Neutrophil (primary cell): ENCODE data around the gene TMEM63B.

Experiments
- H3K27ac ChIP-seq: fragments of 200-600 bp; sonication (generic); 2 replicates; pipeline ENCODE4 v1.5.1; 2016; ENCODE audit warnings: mild to moderate bottlenecking, moderate library complexity
- H3K27me3 ChIP-seq: fragments of 200-600 bp; sonication (generic); 2 replicates; pipeline ENCODE4 v1.6.0; 2016; ENCODE audit warnings: mild to moderate bottlenecking
- H3K36me3 ChIP-seq: fragments of 200-600 bp; sonication (generic); 2 replicates; pipeline ENCODE4 v1.5.1; 2017
- H3K4me1 ChIP-seq, 2 experiments: fragments of 200-600 bp in 1 of 2; sonication (generic) in 1 of 2; 1 replicate in 1 of 2; 2 replicates in 1 of 2; pipeline versions ENCODE4 v1.5.1 to v1.6.1; 2013 to 2016; ENCODE audit warnings: low read depth in 1 of 2, low read length in 1 of 2, mild to moderate bottlenecking in 1 of 2, moderate library complexity in 1 of 2; ENCODE audit not compliant: control insufficient read depth in 1 of 2, insufficient read depth in 1 of 2
- H3K4me3 ChIP-seq, 2 experiments: fragments of 200-600 bp in 1 of 2; sonication (generic) in 1 of 2; 1 replicate in 1 of 2; 2 replicates in 1 of 2; pipeline ENCODE4 v1.5.1; 2013 to 2016; ENCODE audit warnings: low read depth in 1 of 2, low read length in 1 of 2, mild to moderate bottlenecking in 1 of 2, moderate library complexity in 1 of 2
- H3K9me3 ChIP-seq: fragments of 200-600 bp; sonication (generic); 2 replicates; pipeline ENCODE4 v1.5.1; 2016
- CTCF ChIP-seq: fragments of 200-600 bp; sonication (generic); IDR thresholded peaks from 2 replicates; pipeline ENCODE4 v1.5.1; 2016; ENCODE audit warnings: antibody characterized with exemption

The TMEM63B gene

DNA sequence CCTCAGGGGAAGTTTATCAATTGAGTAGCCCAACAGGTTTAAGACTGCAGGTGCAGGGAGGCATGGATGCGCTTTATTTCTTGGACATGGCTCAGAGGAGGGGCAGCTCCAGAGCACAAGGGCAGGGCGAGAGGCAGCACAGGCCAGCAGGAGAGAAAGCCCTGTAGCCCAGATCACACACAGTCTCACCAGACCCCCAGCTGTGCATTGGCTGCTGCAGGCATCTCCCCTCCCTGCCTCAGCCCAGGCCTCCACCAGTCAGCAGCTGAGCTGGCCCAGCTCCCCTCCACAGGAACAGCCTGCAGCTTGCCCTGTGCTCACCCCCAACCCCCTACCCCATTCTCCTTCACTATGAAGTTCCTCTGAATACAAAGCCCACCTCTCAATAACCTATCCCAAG lies 24.8 kb upstream of the TMEM63B start:
- no peak for TF ChIP-seq CTCF
- H3K9me3 ChIP-seq = no peaks in the 10 kb centered on the region
- no peaks in the 10 kb centered on the region for H3K36me3 ChIP-seq
- H3K4me3 ChIP-seq = no peak overlapping the region
- no peak overlapping the region for H3K27ac ChIP-seq
- H3K27me3 ChIP-seq = no peaks in the 10 kb centered on the region
- H3K4me1 ChIP-seq = peaks cover 8 to 13% of the 10 kb centered on the region in 2 experiments

- Histone ChIP-seq H3K4me1 (peaks cover 8 to 13% of the 10 kb centered on the region in 2 experiments), H3K27ac (peak overlapping the region; percentile 38), H3K27me3 (no peaks in the 10 kb centered on the region), H3K4me3 (no peak overlapping the region), H3K9me3 (no peaks in the 10 kb centered on the region), H3K36me3 (peaks cover 3% of the 10 kb centered on the region)
- TF ChIP-seq CTCF = no peak
Measured at GRCh38 chr6:44104481-44105021, 22.8 kb upstream of the TMEM63B start.

- Histone ChIP-seq H3K4me1 (peaks cover 8 to 13% of the 10 kb centered on the region in 2 experiments), H3K27ac (no peak overlapping the region), H3K9me3 (no peaks in the 10 kb centered on the region), H3K4me3 (no peak overlapping the region), H3K36me3 (peaks cover 5% of the 10 kb centered on the region), H3K27me3 (no peaks in the 10 kb centered on the region)
- no peak for TF ChIP-seq CTCF
Measured at GRCh38 chr6:44105146-44105545, 22.2 kb upstream of the TMEM63B start.

DNA sequence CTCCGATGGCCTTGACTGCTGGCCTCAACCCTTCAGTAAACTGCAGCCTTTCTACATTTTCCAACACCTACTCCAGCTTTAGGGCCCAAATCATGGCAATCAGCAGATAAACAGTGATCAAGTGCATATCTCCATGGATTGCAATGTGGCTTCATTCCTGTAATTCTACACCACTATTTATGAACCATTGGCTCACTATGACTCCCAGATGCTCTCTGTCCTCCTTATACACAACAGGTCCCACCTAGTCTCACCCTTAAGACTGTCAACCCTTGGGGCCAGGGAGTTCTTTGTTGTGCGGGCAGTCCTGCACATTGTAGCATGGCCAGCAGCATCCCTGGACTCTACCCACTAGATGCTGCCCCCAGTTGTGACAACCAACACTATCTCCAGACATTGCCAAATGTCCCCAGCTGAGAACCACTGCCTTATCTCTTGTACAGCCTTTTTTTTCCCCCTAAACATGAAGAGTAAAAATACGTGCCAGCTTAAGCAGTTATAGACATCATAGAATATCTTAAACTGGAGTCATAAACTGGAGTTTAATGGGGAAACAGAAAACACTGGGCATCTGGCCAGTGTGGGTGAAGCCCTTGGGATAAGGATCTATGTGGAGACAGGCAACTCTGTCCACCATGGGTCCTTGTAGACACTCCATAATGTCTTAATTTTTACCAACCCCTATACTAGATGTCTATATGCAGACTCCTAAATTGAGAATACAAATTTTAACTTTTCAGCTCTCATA lies 21.2 kb upstream of the TMEM63B start:
- H3K9me3 ChIP-seq = no peaks in the 10 kb centered on the region
- peaks cover 14% of the 10 kb centered on the region for H3K36me3 ChIP-seq
- TF ChIP-seq CTCF = no peak
- H3K27ac ChIP-seq = no peak overlapping the region
- H3K4me3 ChIP-seq = no peak overlapping the region
- H3K27me3 ChIP-seq = no peaks in the 10 kb centered on the region
- H3K4me1 ChIP-seq = peaks cover 7 to 13% of the 10 kb centered on the region in 2 experiments

- no peak overlapping the region for H3K4me3 ChIP-seq
- TF ChIP-seq CTCF = no peak
- H3K27me3 ChIP-seq = no peaks in the 10 kb centered on the region
- peaks cover 21% of the 10 kb centered on the region for H3K36me3 ChIP-seq
- H3K27ac ChIP-seq = no peak overlapping the region
- no peaks in the 10 kb centered on the region for H3K9me3 ChIP-seq
- peaks cover 0 to 8% of the 10 kb centered on the region in 2 experiments for H3K4me1 ChIP-seq
Measured at GRCh38 chr6:44107017-44107416, 20.3 kb upstream of the TMEM63B start.
